GM12878 (cell line): Measurements from ENCODE around the gene NUB1. TPM values are rescaled to one million over a fixed set of nuclear protein-coding genes. Genes with fewer than 3 reads are reported as not detected.

Experiments
- CBX3 ChIP-seq: fragments of 200-600 bp; sonication (generic); IDR thresholded peaks from 2 replicates; pipeline ENCODE4 v1.6.1; 2016; ENCODE audit warnings: low read depth, borderline replicate concordance
- CHD2 ChIP-seq: IDR thresholded peaks from 2 replicates; pipeline ENCODE4 v1.6.1; 2011; ENCODE audit warnings: low read depth, low read length, improper control_type of control experiment, borderline replicate concordance
- CREM ChIP-seq: IDR thresholded peaks from 2 replicates; pipeline ENCODE4 v1.6.1; 2014; ENCODE audit warnings: antibody characterized with exemption, low read depth
- DPF2 ChIP-seq: fragments of 450-650 bp; IDR thresholded peaks from 2 replicates; pipeline ENCODE4 v1.6.1; 2017; ENCODE audit warnings: mild to moderate bottlenecking
- GABPA ChIP-seq: IDR thresholded peaks from 2 replicates; pipeline ENCODE4 v1.6.1; 2014; ENCODE audit warnings: antibody characterized with exemption, low read depth, mild to moderate bottlenecking, inconsistent platforms
- GATAD2B ChIP-seq: fragments of 450-650 bp; conservative IDR thresholded peaks from 2 replicates; pipeline ENCODE4 v1.6.1; 2017; ENCODE audit warnings: low read depth, mild to moderate bottlenecking, moderate library complexity
- HDAC2 ChIP-seq: fragments of 200-600 bp; sonication (generic); IDR thresholded peaks from 2 replicates; pipeline ENCODE4 v1.6.1; 2017
- HDGF ChIP-seq: fragments of 450-650 bp; IDR thresholded peaks from 2 replicates; pipeline ENCODE4 v1.6.1; 2016; ENCODE audit warnings: antibody characterized with exemption
- KLF5 ChIP-seq: fragments of 450-650 bp; IDR thresholded peaks from 2 replicates; pipeline ENCODE4 v1.6.1; 2014; ENCODE audit warnings: mild to moderate bottlenecking; ENCODE audit not compliant: partially characterized antibody
- LARP7 ChIP-seq: fragments of 450-650 bp; IDR thresholded peaks from 2 replicates; pipeline ENCODE4 v1.6.1; 2017; ENCODE audit warnings: mild to moderate bottlenecking
- NKRF ChIP-seq: fragments of 450-650 bp; conservative IDR thresholded peaks from 2 replicates; pipeline ENCODE4 v1.6.1; 2017; ENCODE audit warnings: mild to moderate bottlenecking, moderate library complexity
- NRF1 ChIP-seq: conservative IDR thresholded peaks from 2 replicates; pipeline ENCODE4 v1.6.1; 2011; ENCODE audit warnings: mild to moderate bottlenecking, low read depth, low read length, improper control_type of control experiment
- SRF ChIP-seq, 2 experiments: IDR thresholded peaks; 2 replicates each; pipeline ENCODE4 v1.6.1; 2011; ENCODE audit warnings: low read depth in 2 of 2, low read length in 2 of 2, mild to moderate bottlenecking in 1 of 2, moderate library complexity in 1 of 2
- STAT3 ChIP-seq: IDR thresholded peaks from 2 replicates; pipeline ENCODE4 v1.6.1; 2011; ENCODE audit warnings: low read depth, low read length, improper control_type of control experiment
- TCF12 ChIP-seq: IDR thresholded peaks from 2 replicates; pipeline ENCODE4 v1.6.1; 2011; ENCODE audit warnings: low read depth, mild to moderate bottlenecking, low read length
- polyA plus RNA-seq, 11 experiments: library from polyadenylated mRNA; depleted of rRNA in 4 of 11; unstranded in 6 of 11; stranded (reverse) in 5 of 11; fragments of >200 nt; fragmentation: Nextera tagmentation in 4 of 11; fragmentation: Illumina TruSeq in 1 of 11; extraction: Ambion mirVana in 4 of 11; extraction: Trizol in 1 of 11; gene quantifications; 1 replicate in 1 of 11; 2 replicates in 10 of 11; pipeline versions ENCODE4 v1.2.1 to v1.2.3, GENCODE V29; 2011 to 2016; ENCODE audit warnings: inconsistent platforms in 2 of 11, missing spikeins in 2 of 11, low read depth in 1 of 11
- total RNA-seq, 4 experiments: library from RNA; depleted of rRNA in 3 of 4; stranded (reverse); fragments of >200 nt in 3 of 4; fragmentation: Illumina TruSeq in 1 of 4; extraction: Trizol in 1 of 4; gene quantifications; 2 replicates each; pipeline versions ENCODE4 v1.2.1 to v1.2.3, GENCODE V29; 2013 to 2021
- TF ChIP-seq, protein P1 (sequence below): fragments of 450-650 bp; IDR thresholded peaks from 2 replicates; pipeline ENCODE4 v1.6.1; 2016; ENCODE audit warnings: mild to moderate bottlenecking
- TF ChIP-seq, protein P2 (sequence below): fragments of 450-650 bp; formaldehyde crosslinking; IDR thresholded peaks from 2 replicates; pipeline ENCODE4 v1.4.0; 2022; ENCODE audit warnings: mild to moderate bottlenecking, moderate library complexity
- TF ChIP-seq, protein P3 (sequence below): IDR thresholded peaks from 2 replicates; pipeline ENCODE4 v1.6.1; 2012; ENCODE audit warnings: low read depth, low read length, improper control_type of control experiment
- TF ChIP-seq, protein P4 (sequence below): IDR thresholded peaks from 2 replicates; pipeline ENCODE4 v1.6.1; 2011; ENCODE audit warnings: borderline replicate concordance, low read depth, mild to moderate bottlenecking, moderate library complexity, mixed read lengths, low read length; ENCODE audit not compliant: insufficient read depth; ENCODE audit errors: extremely low read length

NUB1 gene
- total and polyA plus RNA-seq, 10 of the 15 experiments (the other 5 are each of a cell fraction or from before 2014, with no cell fraction given), result 24.1 to 102 (median 49.0) TPM

DNA sequence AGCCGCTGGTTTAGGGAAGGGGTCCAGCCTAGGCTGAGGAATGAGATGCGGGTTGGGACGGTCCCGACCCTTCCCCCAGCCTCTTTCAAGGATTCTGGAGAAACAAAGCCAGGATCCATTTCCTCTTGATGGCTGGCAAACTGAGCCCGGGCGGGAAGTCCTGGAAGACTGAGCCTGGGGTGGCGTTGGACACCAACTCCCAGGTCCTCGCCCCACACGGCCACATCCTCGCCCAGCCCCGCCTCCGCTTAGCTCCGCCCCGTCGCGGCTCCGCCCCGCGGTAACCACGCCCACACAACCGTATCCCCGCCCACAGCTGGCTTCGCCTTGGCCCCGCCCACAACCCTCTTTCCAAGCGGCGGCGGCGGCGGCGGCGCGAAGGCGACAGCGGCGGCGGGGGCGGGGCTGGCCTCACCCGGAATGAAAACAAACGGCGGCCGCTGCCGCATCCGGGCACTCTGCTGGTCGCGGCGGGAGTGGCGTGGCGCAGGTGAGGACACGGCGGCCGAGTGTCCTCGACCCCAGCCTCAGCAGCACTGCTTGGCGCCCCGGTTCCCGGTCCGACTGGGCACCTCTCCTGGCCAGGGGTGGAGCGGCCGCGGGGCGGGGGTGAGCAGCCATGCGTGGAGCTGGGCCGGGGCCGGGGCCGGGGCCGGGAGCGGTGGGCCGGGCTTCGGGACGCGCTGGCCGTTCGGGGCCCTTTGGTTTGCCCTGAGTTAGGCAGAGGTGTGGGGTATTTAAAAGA, at the start of gene NUB1 (continued):
- TF ChIP-seq NKRF, result peak; percentile 87
- no peak for TF ChIP-seq TCF12
- TF ChIP-seq, protein P1, sequence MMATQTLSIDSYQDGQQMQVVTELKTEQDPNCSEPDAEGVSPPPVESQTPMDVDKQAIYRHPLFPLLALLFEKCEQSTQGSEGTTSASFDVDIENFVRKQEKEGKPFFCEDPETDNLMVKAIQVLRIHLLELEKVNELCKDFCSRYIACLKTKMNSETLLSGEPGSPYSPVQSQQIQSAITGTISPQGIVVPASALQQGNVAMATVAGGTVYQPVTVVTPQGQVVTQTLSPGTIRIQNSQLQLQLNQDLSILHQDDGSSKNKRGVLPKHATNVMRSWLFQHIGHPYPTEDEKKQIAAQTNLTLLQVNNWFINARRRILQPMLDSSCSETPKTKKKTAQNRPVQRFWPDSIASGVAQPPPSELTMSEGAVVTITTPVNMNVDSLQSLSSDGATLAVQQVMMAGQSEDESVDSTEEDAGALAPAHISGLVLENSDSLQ, result no peak
- TF ChIP-seq, protein P2, sequence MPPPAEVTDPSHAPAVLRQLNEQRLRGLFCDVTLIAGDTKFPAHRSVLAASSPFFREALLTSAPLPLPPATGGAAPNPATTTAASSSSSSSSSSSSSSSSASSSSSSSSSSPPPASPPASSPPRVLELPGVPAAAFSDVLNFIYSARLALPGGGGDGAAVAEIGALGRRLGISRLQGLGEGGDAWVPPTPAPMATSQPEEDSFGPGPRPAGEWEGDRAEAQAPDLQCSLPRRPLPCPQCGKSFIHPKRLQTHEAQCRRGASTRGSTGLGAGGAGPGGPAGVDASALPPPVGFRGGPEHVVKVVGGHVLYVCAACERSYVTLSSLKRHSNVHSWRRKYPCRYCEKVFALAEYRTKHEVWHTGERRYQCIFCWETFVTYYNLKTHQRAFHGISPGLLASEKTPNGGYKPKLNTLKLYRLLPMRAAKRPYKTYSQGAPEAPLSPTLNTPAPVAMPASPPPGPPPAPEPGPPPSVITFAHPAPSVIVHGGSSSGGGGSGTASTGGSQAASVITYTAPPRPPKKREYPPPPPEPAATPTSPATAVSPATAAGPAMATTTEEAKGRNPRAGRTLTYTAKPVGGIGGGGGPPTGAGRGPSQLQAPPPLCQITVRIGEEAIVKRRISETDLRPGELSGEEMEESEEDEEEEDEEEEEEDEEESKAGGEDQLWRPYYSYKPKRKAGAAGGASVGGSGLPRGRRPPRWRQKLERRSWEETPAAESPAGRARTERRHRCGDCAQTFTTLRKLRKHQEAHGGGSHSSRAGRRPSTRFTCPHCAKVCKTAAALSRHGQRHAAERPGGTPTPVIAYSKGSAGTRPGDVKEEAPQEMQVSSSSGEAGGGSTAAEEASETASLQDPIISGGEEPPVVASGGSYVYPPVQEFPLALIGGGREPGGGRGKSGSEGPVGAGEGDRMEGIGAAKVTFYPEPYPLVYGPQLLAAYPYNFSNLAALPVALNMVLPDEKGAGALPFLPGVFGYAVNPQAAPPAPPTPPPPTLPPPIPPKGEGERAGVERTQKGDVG (CRISPR knock-in tag), result no peak
- no peak for TF ChIP-seq NRF1
- TF ChIP-seq, protein P3, sequence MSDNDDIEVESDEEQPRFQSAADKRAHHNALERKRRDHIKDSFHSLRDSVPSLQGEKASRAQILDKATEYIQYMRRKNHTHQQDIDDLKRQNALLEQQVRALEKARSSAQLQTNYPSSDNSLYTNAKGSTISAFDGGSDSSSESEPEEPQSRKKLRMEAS, result peak; percentile 58; the same call in 1 of the 2 replicates
- peak; percentile 81 for TF ChIP-seq GATAD2B
- no peak for TF ChIP-seq HDGF
- no peak for TF ChIP-seq STAT3
- TF ChIP-seq CHD2, result no peak
- no peak for TF ChIP-seq CBX3
- TF ChIP-seq DPF2, result peak; percentile 73; the same call in 1 of the 2 replicates
- 0 out of 2 replicates have a peak, but pooled peaks have one; percentile 19 for TF ChIP-seq CREM
- TF ChIP-seq HDAC2, result no peak
- no peak for TF ChIP-seq SRF (IDR thresholded peaks at IDR 0.05; ENCODE audit: low read depth in 2 of 2, low read length in 2 of 2)
- TF ChIP-seq GABPA, result peak; percentile 84
- TF ChIP-seq, protein P4, sequence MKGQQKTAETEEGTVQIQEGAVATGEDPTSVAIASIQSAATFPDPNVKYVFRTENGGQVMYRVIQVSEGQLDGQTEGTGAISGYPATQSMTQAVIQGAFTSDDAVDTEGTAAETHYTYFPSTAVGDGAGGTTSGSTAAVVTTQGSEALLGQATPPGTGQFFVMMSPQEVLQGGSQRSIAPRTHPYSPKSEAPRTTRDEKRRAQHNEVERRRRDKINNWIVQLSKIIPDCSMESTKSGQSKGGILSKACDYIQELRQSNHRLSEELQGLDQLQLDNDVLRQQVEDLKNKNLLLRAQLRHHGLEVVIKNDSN, result no peak
- peak; percentile 61; the same call in 1 of the 2 replicates for TF ChIP-seq LARP7
- TF ChIP-seq KLF5, result no peak
